ENCODE data around the gene FGF7.

- no peak for TF ChIP-seq CTCF (IDR thresholded peaks at IDR 0.05; ENCODE audit: insufficient read depth, low read length)
- TF ChIP-seq REST (IDR thresholded peaks at IDR 0.05; ENCODE audit: insufficient replicate concordance, low read depth): no peak
Observed at GRCh38 chr15:49441356-49441755, 18.3 kb downstream of the FGF7 start.
